ENCODE data around the gene LRMDA.

LRMDA gene

GRCh38 chr10:75643944-75644692 is 212.7 kb downstream of the LRMDA start:
- ChIA-PET POLR2A (no interaction called here), CTCF (interaction anchor here (0.9 kb wide), 1 partner anchor 28 kb away, joined by 3 read pairs; no protein-coding TSS in a partner anchor)
- no peak for DNase-seq (ENCODE audit: extremely low spot score)
- no peak for TF ChIP-seq CTCF (IDR thresholded peaks at IDR 0.05; ENCODE audit: control extremely low read depth, extremely low read depth, low read depth, missing control alignments)

- ChIA-PET CTCF (no interaction called here), POLR2A (no interaction called here)
- no peak for DNase-seq (ENCODE audit: extremely low spot score)
- no peak for TF ChIP-seq CTCF (IDR thresholded peaks at IDR 0.05; ENCODE audit: control extremely low read depth, extremely low read depth, low read depth, missing control alignments)
These were observed 214.3 kb downstream of the LRMDA start for GRCh38 chr10:75645704-75646103.

GRCh38 chr10:75646218-75646915 is 214.9 kb downstream of the LRMDA start:
- ChIA-PET POLR2A (no interaction called here), CTCF (interaction anchor here (1.2 kb wide), 1 partner anchor 13 kb away, joined by 3 read pairs; no protein-coding TSS in a partner anchor)
- no peak for TF ChIP-seq CTCF (IDR thresholded peaks at IDR 0.05; ENCODE audit: control extremely low read depth, extremely low read depth, low read depth, missing control alignments)
- DNase-seq (ENCODE audit: extremely low spot score): no peak

- DNase-seq (ENCODE audit: extremely low spot score): no peak
- ChIA-PET POLR2A (no interaction called here), CTCF (interaction anchor here (1.2 kb wide), 1 partner anchor 14 kb away, joined by 3 read pairs; no protein-coding TSS in a partner anchor)
- no peak for TF ChIP-seq CTCF (IDR thresholded peaks at IDR 0.05; ENCODE audit: control extremely low read depth, extremely low read depth, low read depth, missing control alignments)
These were observed 215.5 kb downstream of the LRMDA start for GRCh38 chr10:75646916-75647315.

GRCh38 chr10:75647675-75648074 is 216.3 kb downstream of the LRMDA start:
- ChIA-PET POLR2A (no interaction called here), CTCF (interaction anchor here (1.2 kb wide), 1 partner anchor 14 kb away, joined by 3 read pairs; no protein-coding TSS in a partner anchor)
- no peak for DNase-seq (ENCODE audit: extremely low spot score)
- TF ChIP-seq CTCF (IDR thresholded peaks at IDR 0.05; ENCODE audit: control extremely low read depth, extremely low read depth, low read depth, missing control alignments): no peak

GRCh38 chr10:75648351-75648750 is 216.9 kb downstream of the LRMDA start:
- no peak for DNase-seq (ENCODE audit: extremely low spot score)
- ChIA-PET POLR2A (no interaction called here), CTCF (no interaction called here)
- TF ChIP-seq CTCF (IDR thresholded peaks at IDR 0.05; ENCODE audit: control extremely low read depth, extremely low read depth, low read depth, missing control alignments): no peak

Data from GM10248 (cell line).